Stimulated activated CD8-positive, alpha-beta memory T cell treated with anti-CD3 and anti-CD28 coated beads, Interleukin-2, amount 100 ng/mL, for 48 hours (primary cell): Measurements from ENCODE around the gene GLCE.

Experiments used
- DNase-seq, 2 donors: peaks; one replicate each; pipeline ENCODE4 v3.0.0-alpha.2; 2020; ENCODE audit warnings: low read depth in 2 of 2

The GLCE gene

DNA sequence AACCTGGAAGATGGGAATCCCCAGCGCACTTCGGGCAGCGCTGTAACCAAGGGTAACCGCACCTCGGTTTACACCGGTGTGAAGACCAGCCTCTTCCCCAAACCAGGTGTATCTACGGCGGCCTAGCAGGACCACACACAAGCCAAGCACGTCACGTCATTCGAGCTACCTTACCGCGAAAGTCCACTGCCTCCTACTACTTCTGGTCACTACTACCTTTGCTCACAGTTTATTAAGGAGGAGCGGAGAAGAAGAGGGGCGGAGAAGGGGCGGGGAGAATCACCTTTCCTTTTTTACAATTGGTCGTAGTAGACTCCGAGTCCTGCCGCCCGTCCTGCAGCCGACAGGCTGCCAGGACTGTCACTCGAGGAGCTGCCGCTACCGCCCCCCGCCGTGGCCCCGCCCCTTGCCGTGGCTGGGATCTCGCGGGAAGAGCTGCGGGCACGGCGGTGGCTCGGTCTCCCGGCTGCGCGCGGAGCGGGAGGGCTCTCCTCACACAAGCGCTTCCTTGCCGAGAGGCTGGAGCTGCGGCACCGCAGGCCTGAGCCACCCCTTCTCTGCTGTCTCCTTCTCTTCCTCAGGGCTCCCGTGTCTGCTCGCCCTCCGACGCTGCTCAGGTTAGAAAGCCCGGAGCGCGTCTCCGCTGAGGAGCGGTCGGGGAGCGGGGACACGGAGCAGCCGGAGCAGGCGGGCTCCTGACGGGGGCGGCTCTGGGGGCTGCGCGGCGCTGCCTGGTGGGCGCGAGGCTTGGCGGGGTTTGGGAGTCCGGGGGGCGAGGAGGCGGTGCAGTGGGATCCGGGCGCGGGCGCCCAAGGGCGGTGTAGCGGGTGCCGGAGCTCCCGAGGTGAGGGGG lies at the start of gene GLCE:
GLCE (plus strand) TSS at position 495 of the 853 bp plus-strand sequence. CDS start 95,172 bp downstream, outside the sequence.
- DNase-seq = peak; percentile 92

- DNase-seq = no peak
These were observed 46.0 kb upstream of the GLCE start for GRCh38 chr15:69114331-69114928.

- DNase-seq = no peak
These were observed 45.4 kb upstream of the GLCE start for GRCh38 chr15:69115031-69115430.

DNA sequence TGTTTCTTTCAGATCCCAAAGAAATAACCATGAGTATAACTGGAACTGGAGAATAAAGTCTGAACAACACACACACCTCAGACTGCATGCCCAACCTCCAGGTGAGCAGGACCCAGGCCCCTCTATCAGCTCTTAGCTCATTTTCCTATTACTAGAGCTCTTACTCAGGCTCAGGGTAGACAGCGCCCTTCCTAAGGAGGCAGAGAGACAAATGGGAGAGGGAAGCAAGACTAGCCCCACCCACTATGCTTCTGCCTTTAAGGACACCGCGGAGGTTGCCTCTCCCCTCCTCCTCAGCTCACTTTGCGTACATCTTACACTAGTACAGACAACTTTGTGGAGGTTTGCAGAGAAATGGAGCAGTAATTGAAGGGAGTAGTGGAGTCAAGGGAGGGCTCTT lies 44.0 kb upstream of the GLCE start:
- DNase-seq = no peak

DNA sequence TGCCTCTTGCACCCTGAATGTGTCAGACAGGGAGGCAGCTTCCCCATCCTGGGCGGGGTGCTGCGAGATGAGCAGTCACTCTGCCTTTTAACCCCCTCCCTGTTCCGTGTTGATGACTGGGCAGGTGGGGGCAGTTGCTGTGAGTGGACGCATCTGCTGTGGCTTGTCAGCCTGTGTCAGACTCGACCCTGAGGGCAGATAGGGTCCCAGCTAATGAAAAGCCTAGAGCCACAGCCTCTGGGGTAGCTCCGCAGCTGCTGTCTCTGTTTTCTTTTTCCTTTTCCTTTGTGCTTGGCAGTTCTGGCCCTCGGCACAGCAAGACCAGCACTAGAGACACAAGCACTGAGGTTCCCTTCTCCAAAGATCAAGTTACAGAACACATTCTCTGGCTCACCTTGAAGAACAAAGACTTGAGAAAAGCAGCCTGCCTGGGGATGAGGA lies 43.0 kb upstream of the GLCE start:
- no peak for DNase-seq

GRCh38 chr15:69118089-69118488 lies 42.3 kb upstream of the GLCE start:
- DNase-seq = no peak

- no peak for DNase-seq
These were observed 41.4 kb upstream of the GLCE start for GRCh38 chr15:69119001-69119400.

DNA sequence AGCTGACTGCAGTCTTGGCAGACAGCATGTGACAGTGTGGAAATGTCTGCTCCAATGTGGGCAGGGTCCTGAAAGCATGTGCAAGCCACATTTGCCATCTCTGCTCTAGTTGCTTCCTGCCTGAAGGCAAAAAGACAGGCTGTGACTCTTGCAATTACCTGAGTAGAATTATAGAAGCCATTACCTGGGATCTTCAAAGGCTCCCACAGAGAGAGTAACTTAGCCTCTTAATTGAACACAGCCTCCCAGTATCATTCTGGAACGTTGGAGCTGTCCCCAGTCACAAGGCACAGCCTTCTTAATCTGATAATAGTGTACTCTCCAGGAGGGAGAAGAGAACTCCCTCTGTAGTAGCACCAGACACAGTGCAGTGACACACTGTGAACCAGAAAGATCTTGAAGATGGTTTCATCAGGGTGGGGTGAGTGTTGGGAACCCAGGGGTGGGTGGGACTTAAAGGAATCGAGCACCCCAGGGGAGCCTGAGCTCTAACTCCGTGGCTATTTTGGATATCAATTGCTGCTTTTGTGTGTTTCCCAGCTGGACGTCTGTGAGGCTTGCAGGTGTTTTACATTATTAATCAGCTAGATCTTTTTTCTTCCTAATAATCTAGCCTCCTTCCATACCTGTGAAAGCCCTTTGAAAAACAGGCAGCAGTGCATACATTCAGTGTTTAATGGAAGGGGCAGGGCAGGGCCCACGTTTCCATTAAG lies 40.6 kb upstream of the GLCE start:
- DNase-seq = no peak

DNA sequence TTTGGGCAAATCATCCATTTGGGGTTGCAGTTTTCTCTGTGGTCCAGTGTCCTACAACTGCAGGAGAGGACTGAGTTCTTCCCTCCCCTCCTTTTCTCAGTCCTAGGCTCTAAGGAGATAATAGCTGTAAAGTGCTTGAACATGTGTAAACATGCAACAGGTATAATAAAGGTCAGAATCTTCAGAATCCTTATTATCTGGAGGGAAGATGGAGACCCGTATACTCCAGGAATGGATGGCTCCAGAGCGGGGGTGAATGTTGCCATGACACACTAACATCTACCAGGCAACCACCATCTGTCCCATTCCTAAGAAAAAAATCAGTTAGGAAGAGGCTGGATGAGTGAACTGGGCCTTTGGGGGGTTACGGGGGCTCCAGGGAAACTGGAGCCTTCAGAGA lies 39.7 kb upstream of the GLCE start:
- no peak for DNase-seq

DNA sequence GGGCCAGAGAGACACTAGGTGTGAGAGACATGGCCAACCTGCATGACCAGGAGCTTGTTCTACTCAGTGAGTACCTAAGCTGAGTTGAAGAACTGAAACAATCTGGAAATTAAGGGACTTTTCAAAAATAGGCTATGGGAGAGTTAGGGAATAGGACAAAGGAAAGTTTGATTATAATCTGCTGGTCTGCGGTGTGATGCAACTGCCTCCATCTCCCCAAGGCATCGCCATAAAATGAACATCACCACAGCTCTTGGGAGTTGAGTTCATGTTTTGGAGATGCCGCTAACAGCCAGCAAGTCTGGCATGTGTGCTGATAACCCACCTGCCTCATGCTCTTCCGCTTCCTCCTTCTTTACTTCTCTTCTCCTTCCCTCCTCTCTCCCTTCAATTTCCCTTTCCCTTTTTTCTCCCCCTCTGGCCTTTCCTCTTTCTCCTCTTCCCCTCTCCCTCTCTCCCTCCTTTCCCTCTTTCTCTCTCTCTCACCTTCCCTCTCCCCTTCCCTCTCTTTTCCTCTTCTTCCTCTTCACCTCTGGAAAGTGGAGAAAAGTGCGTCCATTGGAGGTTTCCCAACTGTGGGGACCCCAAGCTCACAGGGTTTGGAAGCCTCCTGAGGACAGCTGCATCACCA lies 39.1 kb upstream of the GLCE start:
- DNase-seq = no peak

DNA sequence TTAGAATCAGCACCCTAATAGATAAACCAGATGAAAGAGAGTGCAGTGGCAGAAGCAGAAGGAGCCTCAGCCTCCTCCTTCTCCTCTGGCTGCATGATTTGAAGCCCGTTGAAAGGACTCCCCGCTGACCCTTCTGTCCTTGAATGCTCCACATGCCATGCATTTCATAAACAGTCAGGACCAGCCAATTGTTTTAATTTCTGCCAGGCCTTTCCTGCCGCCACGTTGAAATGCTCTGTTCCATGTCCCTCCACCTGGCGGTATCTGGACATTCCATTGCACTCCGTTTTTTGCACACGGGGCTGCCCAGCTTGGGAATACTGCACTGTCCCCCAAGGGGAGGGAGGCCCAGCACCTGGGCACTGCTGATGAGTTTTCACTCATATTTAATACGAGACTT lies 35.2 kb upstream of the GLCE start:
- DNase-seq = no peak

DNA sequence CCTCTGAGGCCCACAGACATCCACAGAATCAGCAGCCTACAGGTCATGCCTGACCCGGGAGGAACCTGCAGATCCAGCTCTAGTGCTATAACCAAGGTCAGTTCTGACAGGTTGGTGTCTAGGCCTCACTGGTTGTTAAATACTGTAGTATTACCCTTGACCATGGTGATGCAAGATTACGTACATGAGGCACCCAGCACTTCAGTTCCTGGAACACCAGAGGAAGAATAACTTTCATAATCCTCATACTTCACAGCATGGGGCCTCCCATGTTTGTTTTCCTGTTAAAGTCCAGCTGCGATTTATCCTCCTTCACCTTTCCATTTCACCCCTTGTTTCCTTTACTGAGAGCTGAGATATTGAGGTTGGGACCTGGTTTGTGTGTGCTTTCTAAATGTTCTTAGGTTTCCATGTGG lies 34.4 kb upstream of the GLCE start:
- no peak for DNase-seq

GRCh38 chr15:69127306-69127705 lies 33.1 kb upstream of the GLCE start:
- no peak for DNase-seq

DNA sequence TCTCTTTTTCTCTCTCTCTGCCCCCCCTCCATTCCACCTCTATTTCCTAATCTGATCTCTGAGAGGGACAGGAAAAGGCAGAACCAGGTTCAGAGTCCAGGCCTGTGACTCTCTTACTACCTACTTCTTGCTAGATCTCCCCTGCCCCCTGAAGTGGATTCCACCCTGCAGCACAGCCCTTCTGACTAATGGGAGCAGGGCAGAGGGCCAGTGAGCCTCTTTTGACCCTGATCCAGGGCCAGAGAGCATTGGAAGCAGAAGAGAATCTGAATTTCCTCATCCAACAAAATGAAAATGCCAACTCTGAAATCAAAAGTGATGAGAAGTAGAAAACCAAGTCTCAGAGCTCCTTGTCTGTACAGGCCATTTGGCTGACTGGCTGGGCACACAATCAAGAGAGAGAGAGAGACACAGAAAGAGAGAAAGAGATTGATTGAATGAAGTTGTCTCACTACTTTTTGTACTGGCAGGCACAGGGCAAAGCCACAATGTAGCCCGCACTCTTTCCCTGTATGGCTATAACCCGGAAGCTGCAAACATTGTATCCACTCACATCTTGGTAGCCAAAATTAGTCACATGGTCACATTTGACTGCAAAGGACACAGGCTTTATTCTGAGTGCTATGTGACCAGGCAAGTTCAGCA lies 31.6 kb upstream of the GLCE start:
- DNase-seq = no peak

GRCh38 chr15:69131362-69132220 lies 28.8 kb upstream of the GLCE start:
- no peak for DNase-seq

DNA sequence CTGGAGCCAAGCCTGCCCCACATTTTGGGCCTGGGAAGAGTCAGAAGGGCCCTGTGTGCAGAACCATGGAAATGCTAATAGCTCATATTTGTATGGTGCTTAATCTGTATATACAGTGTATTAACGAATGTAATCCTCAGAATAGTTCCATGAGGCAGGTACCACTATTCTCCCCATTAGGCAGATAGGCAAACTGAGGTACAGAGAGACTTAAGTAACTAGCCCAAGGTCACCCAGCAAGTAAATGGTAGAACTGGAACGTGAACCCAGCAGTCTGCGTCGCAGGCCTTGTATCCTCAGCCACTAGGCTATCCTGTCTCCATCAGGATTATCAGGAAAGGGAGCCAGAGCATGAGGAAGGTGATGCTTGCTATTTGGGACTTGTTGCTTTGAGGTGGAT lies 28.0 kb upstream of the GLCE start:
- no peak for DNase-seq

GRCh38 chr15:69132977-69133861 lies 27.2 kb upstream of the GLCE start:
- no peak for DNase-seq

GRCh38 chr15:69133862-69134519 lies 26.4 kb upstream of the GLCE start:
- DNase-seq = no peak

DNA sequence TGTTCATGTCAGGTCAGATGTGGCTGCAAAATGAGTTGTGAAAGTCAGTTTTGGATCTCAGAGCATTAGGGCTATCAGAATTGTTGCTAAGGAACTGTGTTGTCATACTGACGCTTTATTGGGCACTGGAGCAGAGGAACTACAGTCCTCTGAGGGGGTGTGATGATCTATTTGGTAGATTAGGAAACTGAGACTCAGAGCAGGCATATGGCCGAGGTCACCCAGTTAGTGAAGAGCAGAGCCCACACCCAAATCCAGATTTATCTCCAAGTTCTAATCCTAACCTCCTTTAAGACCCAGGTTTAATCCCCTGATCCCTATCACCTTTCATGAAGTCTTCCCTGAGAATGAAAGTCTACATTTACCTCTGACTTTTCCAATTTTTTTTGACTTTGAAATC lies 25.6 kb upstream of the GLCE start:
- DNase-seq = no peak
